Measurements from ENCODE around the gene KDM4F. TPM values are rescaled to one million over a fixed set of nuclear protein-coding genes. Genes with fewer than 3 reads are reported as not detected.

KDM4F gene
- total and polyA plus RNA-seq, 2 of the 8 experiments (the other 6 are each of a cell fraction or from before 2014, with no cell fraction given): not detected

DNA sequence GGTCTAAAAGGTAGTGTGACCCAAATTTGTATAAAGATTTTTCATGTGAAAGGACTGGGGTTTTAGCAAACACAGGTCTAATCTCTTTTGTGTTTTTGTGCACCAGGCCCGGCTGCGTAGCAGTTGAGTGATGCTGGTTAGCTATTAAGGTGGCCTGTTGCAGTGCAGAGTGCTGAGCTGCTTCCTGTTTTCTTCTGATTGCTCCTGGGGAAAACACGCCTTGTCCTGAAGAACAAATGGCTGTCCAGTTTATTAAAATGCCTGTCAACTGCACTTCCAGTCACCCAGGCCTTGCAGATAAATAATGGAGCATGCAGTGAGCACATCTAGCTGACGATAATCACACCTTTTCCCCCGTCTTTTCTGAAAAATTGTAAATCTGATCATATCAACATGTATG is 19.3 kb downstream of the KDM4F start:
- FAIRE-seq (no peak), DNase-seq (ENCODE audit: low read depth in 1 of 2, low spot score in 2 of 2) (no peak)
- H3K23ac ChIP-seq (ENCODE audit: insufficient read length): no peak overlapping the region
- H3K56ac ChIP-seq (replicated peaks; ENCODE audit: insufficient read length, low read depth, low read length): no peak overlapping the region
- H3K36me3 ChIP-seq (ENCODE audit: control insufficient read depth in 2 of 4, insufficient read depth in 4 of 4, low read length in 3 of 4): no peaks in the 10 kb centered on the region
- H3K27me3 ChIP-seq (replicated peaks in 1 of 4; ENCODE audit: control insufficient read depth in 3 of 4, extremely low read depth in 1 of 4, insufficient read depth in 3 of 4, low read length in 3 of 4): no peaks in the 10 kb centered on the region
- no peak overlapping the region for H3K14ac ChIP-seq (ENCODE audit: insufficient read length)
- ChIA-PET POLR2A (ENCODE audit: partially characterized antibody) (interaction anchor here (1.2 to 5.7 kb wide), 6 partner anchors 11 to 83 kb away, joined by 3 to 44 read pairs (median 20); partner anchors contain the start of gene ENDOD1), CTCF (ENCODE audit: partially characterized antibody) (interaction anchor here (0.5 to 7.0 kb wide), 12 partner anchors 12 to 1192 kb away, joined by 3 to 84 read pairs (median 8); partner anchors contain the start of genes ENDOD1 and SESN3)
- H3K27ac ChIP-seq (ENCODE audit: low read depth, low read length): no peak overlapping the region
- H2AK5ac ChIP-seq (ENCODE audit: low read depth, low read length): no peak overlapping the region
- H3K23me2 ChIP-seq (ENCODE audit: low read depth, low read length): peaks cover 6% of the 10 kb centered on the region; the same call in 1 of the 2 replicates
- H4K91ac ChIP-seq (replicated peaks; ENCODE audit: insufficient read length, low read length): no peak overlapping the region
- peaks cover 0 to 2% of the 10 kb centered on the region in 2 experiments; a peak in 1 of 4 replicates for H3K79me2 ChIP-seq (ENCODE audit: control insufficient read depth in 1 of 2, insufficient read depth in 2 of 2, low read length in 2 of 2)
- peak overlapping the region; percentile 70 to 85 (median 72); a peak in 6 of 8 replicates for H3K4me3 ChIP-seq (ENCODE audit: extremely low read depth in 1 of 4, insufficient read depth in 2 of 4, low read depth in 3 of 4, low read length in 4 of 4)
- H3K9ac ChIP-seq (replicated peaks in 1 of 4; ENCODE audit: extremely low read depth in 1 of 4, low read depth in 3 of 4, low read length in 3 of 4): no peak overlapping the region
- H2BK15ac ChIP-seq (ENCODE audit: low read length): no peak overlapping the region
- H3K4me2 ChIP-seq (ENCODE audit: insufficient read depth in 1 of 2, low read depth in 2 of 2, low read length in 2 of 2): peak overlapping the region; percentile 70 to 78
- no peak overlapping the region for H2BK20ac ChIP-seq (ENCODE audit: low read length)
- no peaks in the 10 kb centered on the region for H3K9me3 ChIP-seq (ENCODE audit: insufficient read depth in 2 of 2, low read depth in 1 of 2, low read length in 1 of 2)
- H3K4ac ChIP-seq (replicated peaks; ENCODE audit: insufficient read length, low read depth, low read length): no peak overlapping the region
- H3K4me1 ChIP-seq (replicated peaks in 1 of 4; ENCODE audit: control insufficient read depth in 3 of 4, insufficient read depth in 4 of 4, low read length in 3 of 4): peaks cover 0 to 2% (median 0%) of the 10 kb centered on the region in 4 experiments; a peak in 2 of 7 replicates
- H2BK12ac ChIP-seq (ENCODE audit: low read depth, low read length): no peak overlapping the region
- H3K18ac ChIP-seq (ENCODE audit: extremely low read depth, low read length): no peak overlapping the region
- H4K20me1 ChIP-seq (replicated peaks in 1 of 2; ENCODE audit: control insufficient read depth in 1 of 2, insufficient read depth in 2 of 2, low read length in 2 of 2): peaks cover 0 to 2% of the 10 kb centered on the region in 2 experiments
- H4K8ac ChIP-seq (ENCODE audit: extremely low read depth, insufficient read depth, low read length): no peak overlapping the region
- H4K5ac ChIP-seq (ENCODE audit: insufficient read length, low read depth, low read length): no peak overlapping the region
- H3K79me1 ChIP-seq (ENCODE audit: low read depth, low read length): no peaks in the 10 kb centered on the region
- no peak overlapping the region for H2BK5ac ChIP-seq (ENCODE audit: low read depth, low read length)
- no peak overlapping the region for H2AFZ ChIP-seq (ENCODE audit: low read length)
- H2BK120ac ChIP-seq (replicated peaks; ENCODE audit: low read depth, low read length): no peak overlapping the region
- 63% methylated on average over 5 of the region's 5 CpGs; no CpG with 5 or more reads in 1 of the 2 experiments for WGBS, 2 experiments (ENCODE audit: extremely low coverage in 1 of 2, insufficient coverage in 1 of 2, insufficient read length in 1 of 2, insufficient replicate concordance in 2 of 2, low coverage in 1 of 2, low lambda C conversion rate in 2 of 2, missing lambda C conversion rate in 1 of 2)
- TF ChIP-seq JUND (IDR thresholded peaks at IDR 0.05; ENCODE audit: low read length) (no peak), JUN (IDR thresholded peaks at IDR 0.05; ENCODE audit: low read depth, low read length) (no peak), BACH1 (IDR thresholded peaks at IDR 0.05; ENCODE audit: low read length) (no peak), CTBP2 (IDR thresholded peaks at IDR 0.05; ENCODE audit: borderline replicate concordance, insufficient read depth, insufficient read length, low read length) (no peak), SIX5 (IDR thresholded peaks at IDR 0.05; ENCODE audit: low read depth, low read length) (no peak), CBX8 (IDR thresholded peaks at IDR 0.05; ENCODE audit: borderline replicate concordance, low read depth, low read length) (no peak), SUZ12 (IDR thresholded peaks at IDR 0.05; ENCODE audit: low read length) (no peak), EGR1 (IDR thresholded peaks at IDR 0.05; ENCODE audit: borderline replicate concordance, low read depth, low read length) (no peak), RFX5 (IDR thresholded peaks at IDR 0.05; ENCODE audit: borderline replicate concordance, low read depth, low read length) (no peak), GABPA (IDR thresholded peaks at IDR 0.05; ENCODE audit: borderline replicate concordance, insufficient read depth, low read length) (no peak), HDAC2 (IDR thresholded peaks at IDR 0.05; ENCODE audit: borderline replicate concordance in 1 of 2, low read depth in 2 of 2, low read length in 2 of 2) (no peak), FOSL1 (IDR thresholded peaks at IDR 0.05; ENCODE audit: insufficient read depth, low read depth, low read length) (no peak), YY1 (IDR thresholded peaks at IDR 0.05; ENCODE audit: low read depth, low read length) (no peak), PHF8 (conservative IDR thresholded peaks at IDR 0.05; ENCODE audit: low read depth, low read length) (no peak)
